GM21737 (cell line): Measurements from ENCODE around the gene TECTA.
"Not testable (repeated sequence)": the region's sequence is repeated elsewhere in the genome, so short reads cannot be mapped to it uniquely, and the experiment has no call there.

Experiments used
- ATAC-seq: cut with Tn5 transposase; IDR thresholded peaks from one replicate; pipeline ENCODE4 v1.9.1; 2021; ENCODE audit warnings: mild to moderate bottlenecking, moderate library complexity; ENCODE audit not compliant: unreplicated experiment

The TECTA gene

DNA sequence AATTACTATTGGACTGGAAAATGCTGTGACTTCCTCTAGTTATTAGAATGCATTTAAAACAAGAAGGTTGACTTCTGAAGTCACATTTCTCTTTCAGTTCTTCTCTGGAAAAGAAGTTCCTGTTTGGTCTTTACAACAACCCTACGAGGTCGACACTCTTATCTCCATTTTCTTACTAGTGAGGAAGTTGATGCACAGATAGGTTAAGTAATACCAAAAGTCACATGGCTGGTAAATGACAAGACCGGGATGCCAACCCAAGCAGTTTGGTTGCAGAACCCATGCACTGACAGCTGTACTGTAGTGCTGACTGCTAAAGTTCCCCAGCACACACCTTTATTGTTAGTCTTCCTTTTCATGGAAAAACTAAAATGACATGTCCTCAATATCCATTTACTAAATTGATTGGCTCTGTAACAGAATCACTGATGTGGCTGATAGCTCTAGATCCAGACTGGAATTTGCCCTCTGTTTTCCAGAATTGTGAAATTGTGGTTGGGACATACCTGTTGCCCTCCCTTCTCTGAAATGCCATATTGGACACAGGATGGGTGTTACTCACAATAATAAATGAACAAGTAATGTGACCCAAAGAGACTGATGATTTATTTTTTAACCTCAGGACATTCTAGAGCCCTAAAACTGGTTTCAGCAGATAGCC is 9.4 kb upstream of the TECTA start:
- no peak for ATAC-seq

DNA sequence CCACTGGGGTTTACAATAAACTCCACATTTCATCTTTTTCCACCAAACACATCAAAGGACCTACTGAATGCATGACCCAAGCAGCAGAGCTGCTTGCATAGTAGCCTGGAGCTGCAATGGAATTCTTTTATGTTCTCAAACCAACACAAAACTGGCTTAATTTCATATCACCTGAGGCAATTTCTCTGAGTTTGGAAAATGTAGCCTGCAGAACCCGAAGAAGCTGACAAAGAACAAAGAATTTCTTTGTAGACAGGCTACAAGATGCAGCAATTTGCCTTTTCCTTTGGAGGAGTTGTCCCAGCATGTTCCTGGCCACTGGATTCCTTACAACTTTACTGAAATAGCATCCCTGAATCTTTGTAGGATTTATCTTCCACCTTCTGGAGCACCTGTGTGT is 5.5 kb upstream of the TECTA start:
- ATAC-seq: no peak

DNA sequence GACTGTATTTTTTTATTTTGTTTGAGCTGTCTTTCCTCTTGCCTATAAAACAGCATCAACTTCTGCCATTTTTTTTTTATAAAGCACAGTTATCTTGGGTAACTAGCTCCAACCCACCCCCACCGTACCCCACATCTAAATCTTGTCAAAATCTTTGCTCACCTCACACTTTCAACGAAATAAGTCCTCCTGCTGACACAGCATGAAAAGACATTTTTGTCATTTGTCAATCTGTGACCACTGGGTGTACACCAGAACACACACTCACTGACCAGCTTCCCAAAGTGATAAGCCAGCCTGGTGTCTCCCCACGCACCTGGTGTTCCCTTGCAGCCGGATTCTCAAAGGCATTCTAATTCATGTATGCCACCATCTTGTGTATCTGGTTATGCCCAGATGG is 1.7 kb upstream of the TECTA start:
- ATAC-seq: no peak

DNA sequence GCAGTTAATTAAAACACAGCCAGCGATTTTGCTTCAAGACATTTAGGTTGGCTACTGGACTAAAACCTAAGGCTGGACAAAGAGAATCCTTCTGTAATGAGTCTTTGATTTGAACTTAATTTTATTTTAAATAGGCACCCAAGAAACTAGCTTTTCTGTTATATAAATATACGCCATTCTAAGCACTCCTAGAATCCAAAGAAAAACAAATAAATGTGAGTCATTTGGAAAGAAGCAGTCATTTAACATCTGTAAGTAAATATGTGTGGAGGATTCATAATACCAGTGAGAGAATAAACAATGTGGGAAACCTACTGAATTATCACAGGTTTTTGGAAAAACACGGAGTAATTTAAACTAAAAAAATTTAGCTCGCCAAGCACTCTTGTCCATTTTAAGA is 1.2 kb upstream of the TECTA start:
- ATAC-seq: no peak

DNA sequence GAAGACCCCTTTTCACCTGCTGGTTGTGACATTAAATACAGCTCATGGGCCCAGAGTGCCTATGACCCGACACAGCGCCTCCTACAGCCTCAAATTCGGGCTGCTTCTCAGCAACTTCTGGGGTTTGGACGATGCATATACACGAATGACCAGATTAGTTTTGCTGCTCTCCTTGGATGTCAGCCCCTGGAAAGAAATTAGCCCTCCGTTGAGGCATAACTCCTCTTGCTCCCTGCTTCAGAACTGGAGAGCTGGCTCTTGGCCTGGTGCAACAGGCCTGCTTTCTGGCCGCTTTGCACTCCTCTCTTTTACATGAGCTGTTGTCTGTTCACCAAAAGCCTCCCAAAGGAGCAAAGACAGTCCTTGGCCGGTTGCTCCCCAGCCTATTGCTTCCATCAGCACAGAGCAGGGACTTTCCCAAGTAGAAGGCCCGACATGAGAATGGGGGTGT is 3.3 kb downstream of the TECTA start:
- ATAC-seq: no peak

DNA sequence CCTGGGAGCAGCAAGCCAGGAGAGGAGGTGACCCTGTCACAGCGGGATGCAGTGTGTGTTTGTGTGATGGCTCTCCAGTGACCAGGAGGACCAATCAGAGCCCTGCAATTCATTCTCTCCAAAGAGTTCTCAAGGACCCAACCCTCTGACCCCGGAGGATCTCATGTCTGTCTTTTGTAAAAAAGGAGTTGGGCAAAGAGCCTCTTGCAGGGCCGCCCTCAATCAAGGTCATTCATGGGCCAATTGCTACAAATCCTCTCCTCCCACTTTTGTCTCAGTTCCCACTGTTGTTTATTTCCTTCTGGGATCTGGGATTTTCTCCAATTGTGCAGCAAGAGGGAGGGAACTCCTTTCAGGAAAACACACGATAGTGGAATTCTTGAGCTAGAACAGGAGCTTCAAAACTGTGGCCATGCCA is 4.0 kb downstream of the TECTA start:
- no peak for ATAC-seq

DNA sequence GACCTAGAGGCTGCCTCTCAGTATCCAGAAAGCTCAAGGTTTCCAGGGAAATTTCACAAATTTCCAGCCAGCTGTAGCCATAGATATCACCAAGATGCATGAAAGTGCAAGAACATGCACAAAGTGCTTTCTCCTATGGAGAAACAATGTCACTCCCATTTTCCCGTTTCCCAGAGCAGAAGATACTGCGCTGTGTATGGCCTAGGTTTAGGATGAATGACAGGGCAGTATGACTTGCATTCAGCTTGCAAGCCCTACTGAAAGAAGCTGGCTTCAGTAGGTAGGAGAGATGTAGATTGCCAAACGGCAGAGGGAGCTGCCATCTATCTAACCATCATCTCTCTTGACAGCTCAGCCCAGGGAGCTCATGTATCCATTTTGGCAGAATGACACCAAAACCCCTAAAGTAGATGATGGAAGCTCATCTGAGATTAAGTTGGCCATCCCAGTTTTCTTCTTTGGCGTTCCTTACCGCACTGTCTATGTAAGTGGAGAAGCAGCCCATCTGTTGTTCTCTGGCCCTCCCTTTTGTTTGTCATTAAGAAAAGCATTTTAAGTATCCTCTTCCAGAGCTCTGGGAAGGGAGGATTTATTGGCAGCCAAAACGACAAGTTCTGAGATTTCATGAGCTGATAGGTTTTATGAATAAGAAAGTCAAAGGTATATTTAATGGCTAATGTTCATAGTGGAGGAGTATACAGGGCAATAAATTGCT is 4.6 kb downstream of the TECTA start:
- no peak for ATAC-seq

DNA sequence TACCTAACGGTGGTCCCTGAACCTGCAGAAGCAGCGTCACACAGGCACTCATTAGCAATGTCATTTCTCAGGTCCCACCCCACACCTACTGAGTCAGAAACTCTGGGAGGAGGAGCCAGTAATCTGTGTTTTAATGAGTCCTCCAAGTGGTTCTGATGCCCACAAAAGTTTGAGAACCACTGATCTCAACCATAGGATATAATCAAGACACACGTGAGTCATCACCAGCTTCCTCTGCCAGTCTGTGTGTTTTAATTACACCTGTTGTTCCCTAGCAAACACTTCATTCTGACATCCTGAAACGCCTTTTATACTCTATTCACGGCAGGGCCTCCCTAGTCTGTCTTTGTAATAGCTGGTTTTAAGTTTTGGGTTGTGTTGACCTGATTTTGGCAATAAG is 5.8 kb downstream of the TECTA start:
- no peak for ATAC-seq

DNA sequence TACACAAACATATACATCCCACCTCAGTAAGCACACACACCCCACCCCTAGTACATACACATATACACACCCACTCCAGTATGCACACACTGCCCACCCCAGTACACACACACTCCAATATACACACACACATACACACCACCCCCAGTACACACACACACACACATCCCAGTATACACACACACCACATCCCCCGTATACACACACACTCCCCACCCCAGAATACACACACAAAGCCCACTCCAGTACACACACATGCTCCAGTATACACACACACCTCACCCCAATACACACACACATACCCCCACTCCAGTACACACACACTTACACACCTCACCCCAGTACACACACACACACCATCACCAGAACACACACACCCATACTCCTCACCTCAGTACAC is 7.4 kb downstream of the TECTA start:
- ATAC-seq: no peak

DNA sequence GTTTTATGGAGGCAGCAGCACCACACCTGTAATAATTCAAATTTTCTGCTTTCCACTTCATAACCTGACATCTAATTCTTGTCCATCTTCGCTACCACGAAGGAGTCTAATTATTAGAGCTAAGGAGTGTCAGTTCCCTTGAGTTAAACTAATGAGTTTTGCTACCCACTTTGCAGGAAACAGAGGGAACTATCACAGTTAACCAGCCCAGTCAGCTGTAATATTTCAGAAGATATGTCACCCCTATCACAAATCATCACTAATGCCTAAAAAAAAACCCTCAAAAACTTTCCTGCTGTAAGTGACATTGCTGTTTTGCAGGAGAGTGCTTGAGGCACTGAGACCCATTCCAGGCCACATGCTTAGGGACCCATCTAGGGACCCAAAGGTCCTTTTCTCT is 8.4 kb downstream of the TECTA start:
- no peak for ATAC-seq

DNA sequence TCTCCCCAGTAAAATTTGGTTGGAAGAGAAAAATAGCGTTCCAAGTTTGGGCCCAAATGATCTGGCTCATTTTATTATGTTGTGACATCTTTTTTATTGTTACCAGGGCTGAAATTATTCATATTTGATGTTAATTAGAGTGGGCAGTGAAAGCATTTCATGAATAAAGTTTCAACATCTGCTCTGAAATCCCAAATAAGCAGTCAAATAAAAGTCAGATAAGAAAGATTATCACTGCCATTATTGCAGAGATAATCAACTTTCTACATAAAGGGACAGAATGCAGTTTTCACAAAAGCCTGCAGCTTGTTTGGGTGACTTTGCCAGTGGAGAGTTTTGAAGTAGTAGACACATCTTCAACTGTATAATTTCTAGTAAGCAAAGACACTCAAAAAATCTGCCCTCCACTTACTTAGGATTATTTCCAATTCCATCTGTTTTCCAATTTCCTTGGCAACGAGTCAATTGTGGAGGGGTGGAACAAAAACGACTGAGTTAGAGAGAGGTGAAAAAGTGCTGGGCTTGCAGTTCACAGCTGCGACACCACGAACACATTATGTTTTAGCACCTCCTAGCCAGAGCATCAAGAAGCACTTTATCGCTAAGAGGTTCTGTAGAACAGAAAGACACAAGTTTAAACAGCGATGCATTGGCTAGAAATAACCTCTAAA is 9.0 kb downstream of the TECTA start:
- ATAC-seq: no peak

DNA sequence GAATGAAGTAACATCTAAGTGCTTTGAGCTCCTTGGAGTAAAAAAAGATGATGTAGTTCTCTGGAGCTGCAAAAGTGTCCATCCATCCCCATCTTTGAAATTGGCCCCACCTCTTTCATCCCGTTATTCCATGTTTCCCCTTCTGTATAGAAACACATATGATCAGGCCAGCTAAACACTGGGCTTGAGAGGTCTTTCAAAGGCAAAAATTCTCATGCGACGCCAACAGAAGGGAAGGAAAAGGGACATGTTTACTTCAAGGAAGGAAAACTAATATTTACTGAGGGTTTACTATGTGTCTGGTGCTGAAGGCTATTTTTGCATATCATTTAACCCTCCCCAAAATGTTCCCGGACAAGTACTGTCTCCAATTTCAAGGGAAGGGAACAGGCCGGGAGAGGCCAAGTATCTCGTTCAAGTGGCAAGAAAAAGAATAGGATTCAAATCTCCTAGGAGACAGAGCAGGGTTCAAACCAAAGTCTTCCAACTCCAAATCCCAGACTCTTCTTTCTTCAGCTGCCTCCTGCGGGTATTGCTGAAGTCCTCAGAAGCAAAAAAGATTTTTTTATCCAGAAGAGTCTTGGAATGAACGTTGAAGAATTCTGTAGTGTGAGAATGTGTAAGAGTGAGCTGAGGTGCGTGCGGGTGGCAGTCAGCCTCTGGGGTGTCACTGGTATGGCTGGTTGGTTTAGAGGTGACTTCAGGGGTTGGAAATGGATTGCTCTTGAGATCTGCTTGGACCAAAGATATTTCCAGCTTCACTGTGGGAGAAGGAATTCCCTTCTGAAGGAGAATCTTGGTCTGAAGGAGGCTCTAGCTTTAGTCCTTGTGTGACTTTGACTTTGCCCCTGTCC is 10.1 kb downstream of the TECTA start:
- ATAC-seq: no peak

DNA sequence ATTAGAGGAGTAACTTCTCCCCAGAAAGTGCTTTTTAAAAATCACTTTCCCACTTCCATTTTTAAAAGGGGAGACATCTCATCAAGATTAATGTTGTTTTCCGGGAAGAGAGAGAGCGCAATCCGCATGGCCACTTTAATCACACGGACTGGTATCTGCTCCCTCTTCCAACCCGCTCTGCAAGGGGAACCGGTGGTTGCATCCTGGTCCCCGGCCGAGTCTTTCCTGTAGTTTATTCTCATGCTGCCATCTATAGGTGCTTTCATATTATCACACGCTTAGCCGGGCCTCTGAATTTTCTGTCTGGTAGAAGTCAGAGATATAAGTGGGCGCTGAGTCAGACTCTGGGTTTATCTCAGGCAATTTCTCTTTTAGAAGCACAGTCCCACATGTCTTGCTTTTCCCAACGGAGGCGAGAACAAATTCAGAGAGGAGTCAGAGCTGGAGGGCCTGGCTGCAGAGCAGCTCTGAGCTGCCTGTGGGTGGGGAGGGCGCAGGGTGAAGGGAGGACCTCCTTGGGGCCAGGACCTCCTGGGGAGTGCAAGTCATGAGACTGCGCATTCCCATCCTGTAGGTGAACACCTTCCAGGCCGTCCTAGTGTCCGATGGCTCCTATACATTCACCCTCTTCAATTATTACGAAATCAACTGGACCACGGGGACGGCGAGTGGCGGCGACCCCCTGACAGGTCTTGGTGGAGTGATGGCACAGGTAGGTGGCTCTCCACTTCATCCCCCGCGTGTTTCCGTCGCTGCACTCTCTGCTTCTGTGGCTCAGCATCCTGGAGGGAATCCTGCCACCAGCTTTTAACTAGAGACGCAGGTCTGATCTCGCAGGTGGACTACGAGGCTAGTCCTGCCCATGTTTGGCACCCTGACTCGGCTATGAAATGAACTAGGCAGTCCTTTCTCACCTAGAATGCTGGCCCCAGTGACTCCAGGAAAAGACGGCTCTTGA is 11.7 kb downstream of the TECTA start:
- ATAC-seq: no peak

DNA sequence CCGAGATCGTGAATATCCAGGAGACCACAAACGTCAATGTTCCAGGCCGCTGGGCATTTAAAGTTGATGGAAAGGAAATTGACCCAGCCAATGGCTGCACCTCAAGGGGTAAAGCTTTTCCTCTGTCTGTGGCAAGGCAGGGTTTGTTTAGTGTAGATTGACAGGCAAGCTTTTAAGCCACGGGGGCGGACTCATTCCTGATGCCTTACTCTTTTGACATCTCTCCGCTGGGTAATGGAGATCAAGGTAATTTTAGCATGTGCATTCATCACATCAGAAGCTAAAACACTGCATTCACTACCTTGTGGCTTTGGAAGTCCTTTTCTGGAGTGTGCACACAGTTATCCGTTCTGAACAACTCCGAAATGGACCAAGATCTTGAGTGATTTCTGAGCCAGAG is 12.6 kb downstream of the TECTA start:
- no peak for ATAC-seq

DNA sequence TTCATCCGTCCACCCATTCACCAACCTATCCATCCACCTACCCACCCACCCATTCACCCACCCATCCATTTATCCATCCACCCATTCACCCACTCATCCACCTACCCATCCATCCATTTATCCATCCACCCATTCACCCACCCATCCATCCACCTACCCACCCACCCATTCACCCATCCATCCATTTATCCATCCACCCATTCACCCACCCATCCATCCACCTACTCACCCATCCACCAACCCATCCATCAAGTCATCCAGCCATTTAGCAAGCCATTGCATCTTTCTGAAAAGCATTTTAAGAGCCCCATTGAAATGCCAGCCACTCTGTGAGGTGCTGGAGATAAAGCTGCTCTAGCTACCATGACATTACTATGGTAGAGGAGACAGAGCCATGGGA is 14.0 kb downstream of the TECTA start:
- not testable (repeated sequence) for ATAC-seq

DNA sequence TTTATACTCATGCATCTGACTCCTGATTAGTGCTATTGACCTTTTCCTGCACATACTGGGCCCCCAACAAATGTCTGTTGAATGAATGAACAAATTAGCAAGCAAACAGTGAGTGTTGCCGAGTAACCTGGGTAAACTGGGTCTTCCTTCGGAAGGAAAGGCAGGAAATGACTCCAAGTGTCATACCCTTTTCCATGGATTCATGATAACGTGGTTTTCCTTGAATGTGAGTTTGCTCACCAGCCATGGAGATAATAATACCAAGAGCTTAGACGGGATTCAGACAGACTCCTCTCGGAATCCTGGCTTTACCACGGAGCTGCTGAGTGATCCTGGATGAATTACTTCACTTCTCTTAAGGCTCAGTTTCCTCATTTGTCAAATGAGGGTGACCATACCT is 16.7 kb downstream of the TECTA start:
- ATAC-seq: no peak

DNA sequence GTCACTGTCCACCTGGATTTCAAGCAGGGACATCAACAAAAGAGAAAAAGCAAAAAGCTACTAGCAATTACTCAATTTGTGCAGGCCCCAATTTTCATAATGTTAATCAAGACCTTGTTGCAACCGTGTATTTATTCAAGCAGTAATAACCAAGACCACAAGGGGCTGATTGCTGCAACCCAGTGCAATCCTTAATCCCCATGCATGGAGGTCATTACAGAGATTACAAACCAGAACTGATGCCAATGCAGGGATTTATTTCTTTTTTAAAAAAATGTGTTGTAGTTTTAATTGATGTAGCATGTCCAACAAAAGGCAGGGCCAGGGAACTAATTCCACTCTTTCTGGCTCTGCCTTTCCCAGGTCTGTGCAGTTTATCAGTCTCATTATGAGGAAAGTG is 18.4 kb downstream of the TECTA start:
- no peak for ATAC-seq

DNA sequence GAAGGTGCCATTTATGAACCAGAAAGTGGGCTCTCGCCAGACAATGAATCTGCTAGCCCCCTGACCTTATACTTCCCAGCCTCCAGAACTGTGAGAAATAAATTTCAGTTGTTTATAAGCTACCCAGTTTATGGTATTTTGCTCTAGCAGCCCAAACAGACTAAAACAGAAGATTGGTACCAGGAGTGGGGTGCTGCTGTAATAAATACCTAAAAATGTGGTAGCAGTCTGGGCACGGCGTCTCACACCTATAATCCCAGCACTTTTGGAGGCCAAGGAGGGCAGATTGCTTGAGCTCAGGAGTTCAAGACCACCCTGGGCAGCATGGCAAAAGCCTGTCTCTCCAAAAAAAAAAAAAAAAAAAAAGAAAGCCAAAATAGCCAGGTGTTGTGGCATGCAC is 21.3 kb downstream of the TECTA start:
- no peak for ATAC-seq

DNA sequence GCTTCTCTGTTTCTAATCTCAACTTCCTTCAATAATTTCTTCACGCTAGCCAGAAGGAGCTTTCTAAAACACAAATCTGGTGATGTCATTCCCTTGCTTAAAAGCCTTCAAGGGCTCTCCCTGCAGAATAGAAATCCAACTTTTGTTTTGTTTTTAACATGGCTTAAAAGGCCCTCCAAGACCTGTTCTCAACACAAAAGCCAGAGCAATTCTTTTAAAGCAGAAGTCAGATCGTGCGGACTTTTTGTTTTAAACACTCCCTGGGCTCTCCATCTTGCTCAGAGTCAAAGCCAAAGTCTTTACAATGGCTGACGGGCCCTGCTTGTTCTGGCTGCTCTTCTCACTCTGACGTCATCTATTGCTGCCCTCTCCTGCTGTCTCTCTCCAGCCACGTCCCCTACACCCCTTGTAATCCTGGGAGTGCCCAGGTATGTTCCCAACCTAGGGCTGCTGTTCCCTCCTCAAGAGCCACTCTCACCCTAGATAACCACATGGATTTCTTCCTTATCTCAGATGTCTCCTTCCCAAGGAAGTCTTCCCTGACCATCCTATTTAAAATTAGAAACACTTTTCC is 22.5 kb downstream of the TECTA start:
- ATAC-seq: no peak

DNA sequence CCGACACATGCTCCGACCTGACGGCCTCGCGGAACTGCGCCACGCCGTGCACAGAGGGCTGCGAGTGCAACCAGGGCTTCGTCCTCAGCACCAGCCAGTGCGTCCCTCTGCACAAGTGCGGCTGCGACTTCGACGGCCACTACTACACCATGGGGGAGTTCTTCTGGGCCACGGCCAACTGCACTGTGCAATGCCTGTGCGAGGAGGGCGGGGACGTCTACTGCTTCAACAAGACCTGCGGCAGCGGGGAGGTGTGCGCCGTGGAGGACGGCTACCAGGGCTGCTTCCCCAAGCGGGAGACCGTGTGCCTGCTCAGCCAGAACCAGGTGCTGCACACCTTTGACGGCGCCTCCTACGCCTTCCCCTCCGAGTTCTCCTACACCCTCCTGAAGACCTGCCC is 26.8 kb downstream of the TECTA start:
- no peak for ATAC-seq
